NCI-H1436 treated with DMSO at 0.1 percent for 48 hours (cell line): Measurements from ENCODE around the gene HDAC9.

Source experiments
- DNase-seq: peaks from one replicate; lab custom pipeline; 2025; lab: John Stamatoyannopoulos, UW

HDAC9 gene

DNA sequence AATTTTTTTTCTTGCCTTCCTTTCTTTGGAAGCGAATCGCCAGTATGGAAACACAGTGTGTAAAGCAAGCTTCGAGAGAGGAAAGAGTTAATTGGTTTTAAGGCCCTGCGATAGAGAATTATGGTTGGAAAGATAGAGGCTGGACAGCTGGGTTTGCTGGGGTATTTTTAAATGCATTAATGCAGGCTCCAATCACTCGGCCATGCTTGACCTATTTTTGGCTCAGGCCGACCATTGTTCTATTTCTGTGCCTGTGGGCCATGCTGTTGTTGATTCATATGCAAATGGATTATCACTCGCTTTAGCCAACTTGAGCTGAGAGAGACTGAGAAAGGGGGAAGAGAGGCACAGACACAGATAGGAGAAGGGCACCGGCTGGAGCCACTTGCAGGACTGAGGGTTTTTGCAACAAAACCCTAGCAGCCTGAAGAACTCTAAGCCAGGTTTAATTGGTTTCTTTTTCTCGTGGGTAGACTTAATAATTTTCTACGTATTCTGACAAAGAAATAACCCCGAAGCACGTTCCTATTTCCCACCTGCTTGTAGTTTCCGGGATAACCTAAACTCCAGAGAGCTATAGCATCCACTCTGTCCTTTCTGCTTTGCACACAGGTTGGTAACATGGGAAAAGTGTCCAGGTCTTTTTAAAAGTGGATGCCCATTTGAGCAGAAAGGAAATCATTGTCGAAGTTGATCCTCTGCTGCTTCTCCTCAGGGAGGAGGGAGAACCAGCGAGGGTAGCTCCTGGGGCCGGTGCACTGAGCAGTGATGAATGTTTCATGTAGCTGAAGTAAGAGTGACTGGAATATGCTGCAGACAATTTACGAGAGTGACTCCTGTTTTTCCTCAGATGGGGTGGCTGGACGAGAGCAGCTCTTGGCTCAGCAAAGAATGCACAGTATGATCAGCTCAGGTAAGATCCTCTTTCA lies at the start of gene HDAC9:
Gene HDAC9 (plus strand): TSS at position 338 of the 929 bp plus-strand sequence. CDS start 554 bp downstream, at position 892.
- peak; percentile 29 for DNase-seq

DNA sequence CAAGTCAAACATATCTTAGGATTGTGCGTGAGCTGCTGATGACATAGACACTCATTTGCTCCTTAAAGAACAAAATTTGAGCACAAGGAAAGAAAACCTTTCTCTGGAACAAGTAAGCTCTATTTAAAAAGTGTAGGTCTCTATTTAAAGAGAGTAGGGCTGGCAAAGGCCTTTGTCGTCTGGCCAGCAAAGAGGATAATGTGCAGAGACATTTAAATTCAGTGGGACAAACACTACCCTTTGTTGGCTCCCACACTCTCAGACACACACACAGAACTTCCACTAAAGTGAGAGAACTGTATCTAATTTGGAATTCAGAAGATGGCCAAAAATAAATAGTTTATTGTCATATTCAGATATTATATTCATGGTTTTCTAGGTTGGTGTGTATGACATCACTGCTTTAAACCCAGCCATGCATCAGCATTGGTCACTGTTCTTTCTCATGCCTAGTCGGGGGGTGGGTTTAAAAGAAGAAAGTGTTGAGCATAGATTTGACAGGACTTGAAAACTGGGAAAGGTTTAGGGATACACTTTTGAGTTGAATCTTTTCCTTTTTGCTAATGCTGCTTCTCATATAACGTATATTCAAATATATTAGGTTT lies 49.5 kb upstream of the HDAC9 start:
- DNase-seq: no peak

DNA sequence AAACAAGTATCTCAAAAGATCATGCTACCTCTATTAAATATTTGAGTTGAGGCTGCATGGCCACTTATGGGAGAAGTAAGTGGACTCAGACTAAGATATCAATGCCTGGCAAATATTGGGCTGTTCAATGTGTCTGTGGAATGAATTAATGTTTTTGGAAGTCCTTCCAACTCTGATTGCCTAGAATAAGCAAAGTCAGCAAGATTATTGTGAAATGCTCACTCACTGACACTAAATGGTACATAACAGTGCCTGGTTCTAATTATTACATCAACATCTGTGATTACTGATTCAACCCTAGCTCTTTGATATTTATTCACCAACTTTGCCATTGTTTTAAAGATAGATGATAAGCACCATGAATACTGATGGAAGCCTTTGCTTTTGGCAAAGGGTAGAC lies 45.5 kb upstream of the HDAC9 start:
- no peak for DNase-seq

DNA sequence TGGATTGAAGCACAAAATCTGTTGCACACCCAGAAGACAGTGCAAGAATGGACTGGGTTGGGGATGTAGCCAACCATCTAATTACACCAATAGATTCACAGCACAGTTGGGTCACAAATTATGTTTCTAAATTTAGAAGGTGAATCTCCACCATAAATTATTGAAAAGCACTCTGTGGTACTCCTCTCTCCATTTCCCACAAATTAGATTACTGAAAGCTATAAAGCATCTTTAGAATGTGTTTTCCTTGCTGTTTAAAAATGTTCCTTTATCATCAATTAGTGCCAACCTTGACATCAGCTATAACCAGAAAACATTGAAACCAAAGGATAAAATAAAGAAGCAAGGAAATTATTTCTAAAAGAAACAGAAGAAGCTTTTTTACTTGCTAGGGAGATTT lies 39.9 kb upstream of the HDAC9 start:
- DNase-seq: no peak

DNA sequence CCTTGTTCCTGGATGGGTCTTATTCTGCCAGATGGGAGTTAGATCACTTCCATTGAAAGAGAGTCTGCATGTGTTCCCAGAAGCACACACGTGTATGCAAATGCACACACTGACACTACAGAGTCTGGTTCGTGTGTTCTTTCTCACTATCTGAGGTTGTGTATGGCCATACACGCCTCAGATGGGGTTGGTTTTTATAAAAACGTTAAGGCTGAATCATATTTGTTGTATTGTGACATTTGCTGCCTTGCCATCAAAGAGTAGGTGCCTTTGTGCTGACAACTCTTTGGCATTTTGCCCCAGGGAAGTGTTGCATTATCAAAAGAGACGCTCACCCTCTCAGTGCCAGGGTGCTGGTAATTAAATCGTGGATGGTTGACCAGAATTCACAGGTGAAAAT lies 37.7 kb upstream of the HDAC9 start:
- DNase-seq: no peak

DNA sequence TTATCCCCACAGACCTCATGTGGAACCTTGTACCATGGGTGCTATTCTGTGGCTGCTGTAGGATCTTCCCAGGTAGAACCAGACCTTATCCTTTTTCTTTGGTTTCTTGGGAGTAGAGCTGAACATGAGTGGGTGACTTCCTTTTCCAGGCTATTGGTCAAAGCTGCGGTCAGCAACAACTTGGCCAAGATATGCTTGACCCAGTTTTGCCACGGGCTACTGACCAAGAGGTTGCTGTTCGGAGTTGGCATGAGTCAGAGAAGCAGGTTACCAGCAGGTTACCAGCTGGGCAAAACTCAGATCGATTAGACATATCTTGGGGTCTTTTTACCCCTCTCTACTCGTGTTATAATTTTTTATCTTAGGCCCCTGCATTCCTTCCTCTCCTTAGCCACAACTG lies 36.7 kb upstream of the HDAC9 start:
- no peak for DNase-seq

DNA sequence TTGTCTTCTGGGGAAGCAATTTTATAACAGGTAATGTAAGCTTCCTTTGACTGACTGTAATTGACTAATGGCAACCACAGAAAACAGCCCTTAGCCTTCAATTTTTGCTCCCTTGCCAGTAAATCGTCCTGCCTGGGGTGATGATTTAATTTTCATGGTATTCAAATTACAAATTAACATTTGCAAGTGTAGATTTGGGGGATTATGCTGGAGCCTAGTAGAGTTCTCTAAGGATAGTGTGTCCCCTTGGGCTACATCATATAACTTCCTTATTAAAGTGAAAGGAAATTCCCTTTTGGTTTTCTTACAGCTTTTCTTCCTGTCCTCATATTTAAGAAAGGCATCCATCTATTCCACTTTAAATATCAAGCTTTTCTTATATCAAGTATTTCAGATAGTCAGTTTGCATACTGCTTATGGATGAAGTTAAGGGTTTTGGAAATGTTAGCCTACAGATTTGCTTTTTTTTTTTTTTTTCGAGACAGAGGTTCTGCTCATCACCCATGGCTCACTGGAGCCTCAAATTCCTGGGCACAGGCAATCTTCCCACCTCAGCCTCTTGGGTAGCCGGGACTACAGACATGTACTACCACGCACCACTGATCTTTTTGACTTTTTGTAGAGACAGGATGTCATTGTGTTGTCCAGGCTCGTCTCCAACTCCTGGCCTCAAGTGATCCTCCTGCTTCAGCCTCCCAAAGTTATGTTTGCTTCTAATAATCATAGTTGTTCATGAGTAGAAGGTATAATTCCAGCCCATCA lies 35.9 kb upstream of the HDAC9 start:
- no peak for DNase-seq

DNA sequence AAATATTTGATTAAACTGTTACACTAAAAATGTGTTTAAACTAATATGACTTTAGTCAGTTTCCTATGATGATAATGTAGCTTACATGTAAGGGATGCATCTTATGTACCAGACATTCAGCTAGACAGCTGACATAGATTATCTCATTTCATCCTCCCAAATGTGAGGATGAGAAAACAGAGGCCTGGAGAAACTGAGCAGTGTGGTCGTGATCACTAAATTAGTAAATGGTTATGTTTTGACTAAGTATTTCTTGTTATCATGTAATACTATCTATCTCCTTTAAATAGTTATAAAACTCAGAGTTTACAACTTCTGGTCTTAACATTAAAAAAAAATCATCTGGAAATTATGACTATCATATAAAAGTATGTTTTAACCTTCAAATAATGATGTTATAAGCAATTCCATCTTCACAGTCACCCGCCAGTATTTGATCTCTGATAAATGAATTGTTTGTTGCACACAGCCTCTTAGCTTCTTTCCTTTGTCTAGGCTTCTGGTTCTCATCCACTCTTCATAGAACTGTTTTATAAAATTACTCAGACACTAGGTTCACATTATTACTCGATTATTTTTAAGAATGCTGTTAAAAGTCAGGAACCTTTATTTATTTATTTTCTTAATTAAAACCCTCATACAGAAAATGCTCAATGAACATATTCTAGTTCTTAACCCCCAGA lies 33.6 kb upstream of the HDAC9 start:
- DNase-seq: no peak

DNA sequence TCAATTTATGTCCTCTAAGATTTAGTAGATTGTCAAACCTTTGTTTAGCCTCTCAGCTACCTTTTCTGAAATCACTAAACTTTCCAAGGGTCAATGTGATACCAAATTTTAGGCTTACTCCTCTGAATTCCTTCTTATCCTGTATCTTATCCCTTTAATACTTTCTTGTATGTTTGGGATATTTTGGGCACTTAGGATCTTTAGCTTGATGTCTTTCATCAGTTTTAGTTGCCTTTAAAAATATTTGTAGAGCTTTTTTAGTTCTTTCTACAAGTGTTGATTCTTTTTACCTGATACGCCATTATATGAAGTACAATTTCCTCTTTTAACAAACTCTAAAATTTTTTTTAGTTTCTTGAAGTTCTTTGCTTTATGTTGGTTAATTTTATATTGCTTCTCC lies 30.7 kb upstream of the HDAC9 start:
- DNase-seq: no peak

DNA sequence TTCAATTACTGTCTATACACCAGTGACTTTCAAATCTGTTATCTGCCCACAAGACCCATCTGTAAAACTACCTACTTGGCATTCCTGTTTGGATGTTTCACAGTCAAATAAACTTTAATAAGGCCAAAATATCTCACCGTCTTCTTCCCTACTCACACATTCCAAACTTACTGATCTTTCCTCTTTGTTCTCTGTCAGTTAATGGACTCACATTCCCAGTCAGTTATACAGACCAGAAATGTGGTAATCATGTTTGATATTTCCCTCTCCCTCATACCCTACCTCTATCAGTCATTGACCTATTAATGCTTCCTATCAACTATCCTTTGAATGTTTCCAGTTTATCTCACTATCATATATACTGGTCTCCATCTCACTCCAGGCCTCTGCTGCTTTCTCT lies 28.5 kb upstream of the HDAC9 start:
- no peak for DNase-seq

DNA sequence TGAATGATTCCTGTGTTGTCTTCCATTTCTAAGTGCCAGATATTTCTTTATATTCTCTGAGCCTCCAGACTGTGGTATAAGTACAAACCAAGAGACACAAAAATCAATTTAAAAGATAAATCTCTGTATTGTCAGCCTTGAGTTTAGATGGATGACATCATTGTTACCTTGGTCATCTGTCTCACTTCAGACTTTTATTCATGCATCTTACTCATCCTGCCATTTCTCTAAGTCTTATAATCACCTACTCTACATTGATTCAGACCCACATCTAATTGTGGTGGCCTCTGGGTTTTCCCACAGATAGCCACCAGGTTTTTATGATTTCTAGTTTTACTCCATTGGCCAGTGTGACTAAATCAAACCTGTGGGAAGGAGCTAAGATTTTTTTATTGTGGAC lies 26.8 kb upstream of the HDAC9 start:
- no peak for DNase-seq

DNA sequence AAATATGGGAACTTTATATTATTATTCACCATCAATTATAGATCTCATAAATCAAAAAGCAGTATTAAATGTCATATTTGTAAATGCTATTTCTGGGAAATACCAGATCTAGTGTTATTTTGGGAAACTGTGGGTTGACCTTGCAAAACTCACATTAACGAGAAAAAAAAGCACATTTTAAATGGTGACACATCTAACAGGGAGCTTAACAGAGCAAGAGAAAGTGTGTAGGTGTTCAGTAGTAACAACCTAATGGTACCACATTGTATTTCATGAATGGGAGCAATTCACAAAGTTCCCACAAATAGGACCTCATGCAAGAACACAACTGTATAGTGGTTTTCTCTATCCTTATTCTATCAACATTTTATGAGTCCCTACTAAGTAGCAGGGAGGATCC lies 26.2 kb upstream of the HDAC9 start:
- DNase-seq: no peak

DNA sequence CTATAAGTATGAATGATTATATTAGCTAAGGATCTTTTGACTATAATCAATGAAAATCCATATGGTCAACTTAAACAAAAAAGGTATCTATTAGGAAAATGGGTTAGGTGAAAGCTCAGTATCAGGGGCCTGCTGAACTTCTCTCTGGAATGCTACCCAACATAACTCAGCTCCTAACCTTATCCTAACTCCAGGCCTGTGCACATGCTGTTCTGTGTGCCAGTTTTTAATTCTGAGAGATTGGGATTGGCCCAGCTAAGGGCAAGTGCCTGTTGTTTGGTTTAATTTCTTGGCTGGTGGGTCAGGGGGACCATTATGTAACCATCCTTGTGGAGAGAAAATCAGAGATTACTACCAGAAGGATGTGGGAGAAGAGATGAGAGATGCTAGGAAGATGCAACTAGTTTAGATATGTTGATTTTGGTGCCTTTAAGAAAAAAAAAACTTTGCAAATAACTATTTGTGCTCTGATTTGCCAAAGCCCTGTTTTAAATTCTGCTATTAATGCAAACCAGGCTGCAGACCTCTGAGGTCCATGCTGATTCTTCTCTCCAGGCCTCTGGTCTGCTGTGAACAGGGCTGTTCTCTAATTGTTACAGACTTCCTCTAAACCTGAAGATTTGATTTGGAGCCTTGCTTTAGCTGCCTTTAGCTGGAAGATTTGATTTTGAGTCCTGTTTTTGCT lies 23.9 kb upstream of the HDAC9 start:
- no peak for DNase-seq

DNA sequence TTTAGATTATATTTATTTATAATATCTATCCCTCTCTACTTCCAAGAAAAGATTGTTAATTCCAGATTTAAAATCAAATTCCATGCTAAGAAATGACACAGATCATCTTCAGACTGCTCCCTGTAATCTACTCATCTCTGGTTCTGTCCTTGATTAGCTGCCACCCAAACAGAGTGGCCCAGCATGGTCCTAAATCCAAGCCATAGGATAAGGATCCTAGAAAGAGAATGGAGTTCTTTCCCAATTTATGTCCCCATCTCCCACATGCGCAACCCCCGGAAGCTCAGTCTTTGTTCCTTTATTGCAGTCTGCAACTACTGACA lies 23.4 kb upstream of the HDAC9 start:
- DNase-seq: no peak

DNA sequence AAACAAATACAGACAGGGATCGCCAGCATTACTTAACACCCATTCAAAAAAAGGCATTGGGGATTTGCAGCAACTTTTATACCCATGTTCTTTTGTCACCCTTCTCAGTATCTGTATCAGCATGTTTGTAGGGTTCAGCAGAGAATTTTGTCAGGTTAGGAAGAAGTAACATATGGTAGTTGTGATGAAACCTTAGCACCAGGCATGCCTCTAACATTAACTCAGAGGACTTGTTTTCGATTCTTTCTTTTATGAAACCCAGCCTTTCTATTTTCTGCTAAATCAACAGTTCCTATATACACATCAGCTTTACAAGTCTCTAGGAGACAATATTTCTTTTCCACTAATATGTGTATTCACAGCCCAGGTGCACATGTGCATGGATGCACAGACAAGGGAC lies 22.4 kb upstream of the HDAC9 start:
- no peak for DNase-seq

DNA sequence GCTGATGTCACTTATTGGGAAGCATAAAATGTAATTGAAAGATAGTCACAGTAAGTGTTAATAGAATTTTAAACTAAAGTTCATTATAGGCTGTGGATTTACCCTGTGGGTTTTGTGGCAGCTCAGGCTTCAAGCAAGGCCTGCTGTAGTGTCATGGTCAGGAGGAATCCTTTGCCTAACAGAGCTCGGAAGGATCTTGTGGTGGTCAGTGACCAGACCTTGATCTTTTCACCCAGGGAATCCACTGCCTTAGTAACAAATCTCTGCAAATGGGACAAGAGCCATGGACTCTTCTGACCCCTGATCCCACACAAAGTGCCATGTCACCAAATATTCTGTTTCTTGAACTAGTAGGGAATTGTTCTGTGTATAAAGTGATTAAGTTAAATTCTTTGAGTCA lies 20.6 kb upstream of the HDAC9 start:
- no peak for DNase-seq

DNA sequence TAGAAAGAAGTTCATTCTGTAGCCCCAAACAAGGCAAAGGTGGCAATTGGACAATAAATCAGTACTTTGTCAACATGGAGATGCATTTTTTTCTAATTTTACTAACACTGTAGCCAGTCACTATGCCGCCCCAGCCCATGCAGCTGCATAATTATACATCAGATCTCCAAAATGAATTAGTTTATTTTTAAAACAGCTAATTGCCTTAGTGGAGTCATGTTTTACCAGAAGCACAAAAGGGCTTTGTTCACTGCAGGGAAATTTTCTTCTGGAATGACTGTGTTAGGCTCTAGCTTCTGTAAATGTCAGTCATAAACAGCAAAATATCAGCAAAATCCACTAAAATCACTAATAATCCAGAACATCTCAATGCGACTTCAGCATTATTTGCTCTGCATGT lies 20.1 kb upstream of the HDAC9 start:
- no peak for DNase-seq

DNA sequence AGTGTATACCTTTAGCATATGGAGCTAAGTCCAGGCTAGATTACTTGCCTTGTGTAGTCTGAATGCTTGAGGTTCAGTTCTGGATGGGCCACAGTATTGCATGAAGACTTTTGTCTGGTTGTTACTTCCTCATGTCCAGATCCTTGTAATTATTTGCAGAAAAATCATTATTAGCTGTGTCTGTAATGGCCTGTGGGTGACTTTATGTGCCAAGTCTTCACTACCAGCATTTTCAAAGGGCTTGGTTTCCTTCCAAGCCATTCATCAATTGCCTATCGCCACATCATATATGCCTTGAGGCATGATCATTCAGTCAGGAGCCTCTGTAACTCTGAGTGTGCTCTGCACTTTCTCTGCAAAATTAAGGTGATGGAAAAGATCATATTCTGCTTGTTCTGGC lies 13.8 kb upstream of the HDAC9 start:
- no peak for DNase-seq

DNA sequence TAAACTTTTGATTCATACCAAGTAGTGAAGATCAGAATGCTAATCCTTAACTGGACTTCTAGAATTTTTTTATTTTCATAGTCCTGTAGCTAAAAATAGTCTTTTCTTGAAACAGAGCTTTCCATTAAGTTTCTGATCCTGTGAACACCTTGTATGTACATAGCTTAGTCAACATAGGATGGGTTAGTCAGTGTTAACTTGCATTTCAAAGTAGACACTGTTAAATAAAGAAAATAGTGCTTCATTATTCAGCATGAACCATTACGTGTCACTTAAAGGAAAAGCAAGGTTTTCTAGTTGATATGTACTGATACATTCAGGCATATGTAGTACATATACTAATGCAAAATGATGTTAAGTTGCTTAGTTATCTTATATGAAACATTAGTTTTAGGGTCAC lies 7.5 kb upstream of the HDAC9 start:
- DNase-seq: no peak

DNA sequence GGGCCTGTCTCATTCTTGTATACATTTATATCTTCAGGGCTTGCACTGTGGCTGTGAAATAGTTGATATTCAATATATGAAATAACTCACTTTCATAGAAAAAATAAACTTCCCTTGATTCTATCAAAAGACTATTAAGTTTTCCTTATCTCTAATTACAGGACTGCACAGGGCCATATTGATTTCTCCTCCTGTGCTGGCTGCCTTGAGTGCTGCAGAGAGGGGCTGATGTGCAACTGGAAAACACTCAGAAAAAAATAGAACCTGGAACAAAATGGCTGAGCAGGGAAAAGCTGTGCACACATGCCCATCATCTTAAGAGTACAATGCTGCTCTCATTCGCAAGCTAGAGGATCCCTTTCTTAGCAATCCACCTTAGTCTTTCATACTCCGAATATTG lies 5.9 kb upstream of the HDAC9 start:
- DNase-seq: no peak

DNA sequence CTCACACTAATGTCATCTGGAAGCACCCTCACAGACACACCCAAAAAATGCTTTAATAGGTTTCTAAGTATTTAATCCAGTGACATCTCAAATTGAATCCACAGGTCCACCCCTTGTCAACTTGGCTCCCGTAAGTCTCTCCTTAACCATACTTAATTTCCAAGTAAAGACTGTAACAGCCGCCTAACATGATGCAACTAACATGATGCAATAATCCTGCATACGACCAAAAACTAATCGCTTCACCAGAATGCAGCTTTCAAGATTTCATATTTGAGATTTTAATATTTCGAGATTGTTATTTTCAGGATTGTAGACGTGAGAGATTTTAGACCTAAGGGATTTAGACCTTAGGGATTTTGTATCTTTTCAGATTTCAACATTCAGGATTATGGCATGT lies 3.7 kb upstream of the HDAC9 start:
- DNase-seq: no peak

DNA sequence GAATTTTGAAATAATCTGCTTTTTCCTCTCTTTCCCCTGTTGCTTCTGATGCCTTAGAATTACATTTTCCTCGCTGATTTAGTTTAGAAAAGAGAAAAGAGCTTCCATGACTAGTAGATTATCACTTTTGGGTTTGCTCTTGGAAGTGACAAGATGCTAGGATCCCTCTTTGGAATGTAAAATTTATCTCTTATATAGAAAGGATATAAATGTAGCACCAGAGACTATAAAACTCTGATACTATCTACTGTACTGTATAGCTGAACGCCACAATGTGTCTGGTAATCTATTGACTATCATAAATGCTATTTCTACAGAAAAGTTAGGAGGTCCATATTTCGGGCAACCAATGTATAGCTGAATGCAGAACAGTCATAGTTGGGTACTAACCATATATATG lies 1.1 kb upstream of the HDAC9 start:
- no peak for DNase-seq
